ENCODE measurements around the gene MSX1.

MSX1 gene

GRCh38 chr4:4889781-4890180 is 30.3 kb downstream of the MSX1 start:
- FAIRE-seq, result no peak

GRCh38 chr4:4890574-4891255 is 31.2 kb downstream of the MSX1 start:
- FAIRE-seq, result no peak

More at GRCh38 chr4:4889781-4890180, 30.3 kb downstream of the MSX1 start:
- no peak for DNase-seq (ENCODE audit: extremely low spot score, insufficient read length, low read depth)

DNA sequence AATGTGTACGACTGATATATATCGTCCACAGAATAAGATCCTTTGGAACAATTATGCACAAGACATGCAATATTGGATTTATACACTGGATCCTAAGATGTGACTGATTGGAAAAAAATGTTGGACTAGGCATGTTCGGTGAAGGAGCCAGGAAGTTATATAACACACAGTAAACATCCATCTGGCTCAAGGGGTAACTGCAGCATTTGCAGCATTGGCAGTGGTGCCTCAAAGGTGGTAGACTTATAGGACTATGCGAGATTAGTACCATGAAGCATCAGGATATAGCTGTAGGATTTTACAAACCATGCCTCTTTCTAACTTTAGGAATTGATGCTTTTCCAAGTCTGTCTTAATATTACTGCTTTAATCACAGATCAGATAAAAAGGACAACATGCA is 34.3 kb downstream of the MSX1 start:
- no peak for DNase-seq (ENCODE audit: extremely low spot score, insufficient read length, low read depth)
- no peak for FAIRE-seq

More at GRCh38 chr4:4890574-4891255, 31.2 kb downstream of the MSX1 start:
- DNase-seq (ENCODE audit: extremely low spot score, insufficient read length, low read depth), result no peak

GRCh38 chr4:4899202-4899925 is 39.9 kb downstream of the MSX1 start:
- DNase-seq (ENCODE audit: extremely low spot score, insufficient read length, low read depth), result no peak
- FAIRE-seq, result no peak

GRCh38 chr4:4901877-4902276 is 42.4 kb downstream of the MSX1 start:
- no peak for FAIRE-seq
- no peak for DNase-seq (ENCODE audit: extremely low spot score, insufficient read length, low read depth)

GRCh38 chr4:4912155-4912554 is 52.7 kb downstream of the MSX1 start:
- FAIRE-seq, result no peak

DNA sequence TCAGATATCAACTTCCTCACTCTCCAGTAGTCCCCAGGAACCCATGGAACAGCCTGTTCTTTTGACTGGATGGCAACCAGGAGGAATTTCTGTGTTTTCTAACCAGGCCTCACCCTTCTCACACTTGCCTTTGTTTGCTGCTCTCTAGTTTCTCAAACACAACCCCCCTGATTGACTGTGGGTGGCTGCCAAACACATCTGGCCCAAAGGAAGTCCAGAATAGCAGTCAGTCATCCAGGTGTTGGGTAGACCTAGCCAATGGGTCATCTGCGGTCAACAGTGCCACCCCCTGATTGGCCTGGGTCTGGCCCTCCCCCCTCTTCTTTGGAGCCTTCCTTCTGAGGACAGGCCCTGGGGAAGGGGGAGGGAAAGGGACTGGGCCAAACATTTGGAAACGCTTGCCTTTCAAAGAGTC is 53.7 kb downstream of the MSX1 start:
- DNase-seq (ENCODE audit: extremely low spot score, insufficient read length, low read depth), result no peak
- no peak for FAIRE-seq

More at GRCh38 chr4:4912155-4912554, 52.7 kb downstream of the MSX1 start:
- DNase-seq (ENCODE audit: extremely low spot score, insufficient read length, low read depth), result no peak

Data from GM18507 (cell line).